GM12801 (cell line): ENCODE measurements around the gene A1BG.

Experiments used
- TF ChIP-seq, protein P1 (sequence below): IDR thresholded peaks from one replicate; pipeline ENCODE4 v1.5.1; 2011; ENCODE audit warnings: control low read depth; ENCODE audit not compliant: insufficient read length; ENCODE audit errors: extremely low read depth

A1BG gene

DNA sequence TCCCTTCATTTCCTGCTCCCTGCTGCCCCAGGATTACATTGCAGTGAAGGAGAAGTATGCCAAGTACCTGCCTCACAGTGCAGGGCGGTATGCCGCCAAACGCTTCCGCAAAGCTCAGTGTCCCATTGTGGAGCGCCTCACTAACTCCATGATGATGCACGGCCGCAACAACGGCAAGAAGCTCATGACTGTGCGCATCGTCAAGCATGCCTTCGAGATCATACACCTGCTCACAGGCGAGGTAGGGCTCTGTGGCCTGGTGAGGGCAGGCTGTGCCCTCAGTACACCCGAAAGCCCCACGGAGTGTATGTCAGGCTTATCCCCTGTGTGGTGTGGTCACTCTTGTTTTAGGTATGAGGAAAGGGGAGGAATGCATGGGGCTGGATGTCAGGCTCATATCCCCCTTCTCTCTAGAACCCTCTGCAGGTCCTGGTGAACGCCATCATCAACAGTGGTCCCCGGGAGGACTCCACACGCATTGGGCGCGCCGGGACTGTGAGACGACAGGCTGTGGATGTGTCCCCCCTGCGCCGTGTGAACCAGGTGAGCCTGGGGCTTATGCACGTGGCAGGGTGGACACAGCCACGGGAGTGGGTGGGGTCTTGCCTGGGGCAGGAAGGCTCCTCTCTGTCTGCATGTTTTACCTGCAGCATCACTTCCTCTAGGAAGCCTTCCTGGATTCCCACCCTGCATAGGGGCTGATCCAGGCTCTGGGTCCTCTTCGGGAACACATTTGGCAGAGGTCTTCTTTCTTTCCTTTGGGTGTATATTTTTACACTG lies 39.8 kb upstream of the A1BG start:
- TF ChIP-seq, protein P1, sequence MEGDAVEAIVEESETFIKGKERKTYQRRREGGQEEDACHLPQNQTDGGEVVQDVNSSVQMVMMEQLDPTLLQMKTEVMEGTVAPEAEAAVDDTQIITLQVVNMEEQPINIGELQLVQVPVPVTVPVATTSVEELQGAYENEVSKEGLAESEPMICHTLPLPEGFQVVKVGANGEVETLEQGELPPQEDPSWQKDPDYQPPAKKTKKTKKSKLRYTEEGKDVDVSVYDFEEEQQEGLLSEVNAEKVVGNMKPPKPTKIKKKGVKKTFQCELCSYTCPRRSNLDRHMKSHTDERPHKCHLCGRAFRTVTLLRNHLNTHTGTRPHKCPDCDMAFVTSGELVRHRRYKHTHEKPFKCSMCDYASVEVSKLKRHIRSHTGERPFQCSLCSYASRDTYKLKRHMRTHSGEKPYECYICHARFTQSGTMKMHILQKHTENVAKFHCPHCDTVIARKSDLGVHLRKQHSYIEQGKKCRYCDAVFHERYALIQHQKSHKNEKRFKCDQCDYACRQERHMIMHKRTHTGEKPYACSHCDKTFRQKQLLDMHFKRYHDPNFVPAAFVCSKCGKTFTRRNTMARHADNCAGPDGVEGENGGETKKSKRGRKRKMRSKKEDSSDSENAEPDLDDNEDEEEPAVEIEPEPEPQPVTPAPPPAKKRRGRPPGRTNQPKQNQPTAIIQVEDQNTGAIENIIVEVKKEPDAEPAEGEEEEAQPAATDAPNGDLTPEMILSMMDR, result no peak

DNA sequence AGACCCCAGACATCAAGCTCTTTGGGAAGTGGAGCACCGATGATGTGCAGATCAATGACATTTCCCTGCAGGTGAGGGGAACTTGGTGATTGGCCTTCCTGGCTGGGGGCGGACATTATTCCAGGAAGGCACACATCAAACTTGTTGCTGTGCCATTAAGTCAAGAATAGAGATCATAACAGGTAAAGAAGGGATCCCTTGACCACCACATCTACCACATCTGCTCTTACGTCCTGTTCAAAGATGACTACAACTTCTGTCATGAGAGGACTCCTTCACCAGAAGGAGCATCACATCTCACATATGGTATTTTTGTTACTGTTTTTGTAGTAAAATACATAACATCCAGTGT lies 34.9 kb upstream of the A1BG start:
- TF ChIP-seq, protein P1, result no peak

DNA sequence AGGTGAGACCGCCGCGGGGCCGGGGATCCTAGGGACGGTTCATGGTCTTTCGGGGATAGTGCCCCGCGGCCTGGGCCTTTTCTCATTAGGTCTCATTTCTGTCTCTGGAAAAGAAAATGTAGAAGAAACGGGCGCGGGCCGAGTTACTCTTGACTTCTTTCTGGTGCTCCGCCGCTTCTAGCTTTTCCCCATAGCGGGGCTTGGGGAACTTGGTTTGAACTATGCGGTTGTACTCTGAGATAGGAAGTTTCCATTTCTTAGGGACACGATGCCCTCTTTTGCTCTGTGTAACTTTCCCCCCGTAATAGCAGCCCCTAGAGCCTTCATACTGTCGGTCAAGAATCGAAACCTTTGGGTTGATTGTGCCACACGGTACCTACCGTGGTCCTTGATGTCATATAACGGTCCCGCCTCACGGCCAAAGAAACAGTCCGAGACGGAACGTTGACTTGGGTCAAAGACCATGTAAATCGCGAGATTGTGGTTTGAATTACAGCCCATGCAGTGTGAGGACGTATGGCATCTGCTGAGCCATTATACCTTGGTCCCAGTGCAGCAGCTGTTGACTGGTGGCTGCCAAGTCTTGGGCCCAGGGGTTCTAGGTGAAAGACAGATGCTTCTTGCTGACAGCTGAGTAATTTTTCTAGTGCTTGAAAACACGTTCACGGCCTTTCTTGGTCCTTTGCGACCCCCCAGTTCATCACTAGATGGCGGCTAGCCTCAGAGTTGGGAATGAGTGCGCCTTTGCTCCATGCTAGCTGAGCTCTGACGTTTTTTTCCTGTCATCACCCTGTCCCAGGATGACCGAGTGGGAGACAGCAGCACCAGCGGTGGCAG lies 34.3 kb upstream of the A1BG start:
- TF ChIP-seq, protein P1, result no peak

DNA sequence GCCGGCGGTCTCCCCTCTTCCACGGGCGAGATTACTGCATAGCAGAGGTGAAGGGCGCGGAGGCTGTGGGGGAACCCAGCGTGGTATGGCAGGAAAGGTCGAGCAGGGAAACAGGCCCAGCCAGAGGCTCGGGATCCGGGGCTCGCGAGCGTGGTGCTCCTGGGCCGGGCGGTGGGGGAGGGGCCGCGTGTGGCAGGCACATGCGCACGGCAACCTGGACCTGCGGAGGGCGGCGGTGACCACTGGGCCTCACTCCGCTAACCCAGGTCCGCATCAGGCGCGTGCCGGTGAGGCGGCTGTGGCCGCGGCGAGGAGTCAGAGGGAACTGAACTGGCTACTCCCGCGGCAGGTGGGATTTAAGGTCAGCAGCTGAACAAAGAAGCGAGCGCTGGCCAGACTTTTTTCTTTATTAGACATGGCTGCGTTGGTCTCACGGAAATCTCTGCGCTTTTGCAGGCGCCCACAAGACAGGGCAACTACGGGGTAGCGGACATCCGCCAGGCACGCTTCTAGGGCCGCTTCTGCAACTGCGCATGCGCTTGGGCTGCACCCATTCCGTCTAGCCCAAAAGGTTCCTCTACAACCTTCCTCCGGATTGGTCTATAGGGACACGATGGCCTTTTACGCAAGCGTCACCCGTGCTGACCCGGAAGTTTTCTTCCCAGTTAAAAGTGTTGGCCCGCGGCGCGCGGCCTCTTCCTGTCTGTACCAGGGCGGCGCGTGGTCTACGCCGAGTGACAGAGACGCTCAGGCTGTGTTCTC lies 33.5 kb upstream of the A1BG start, which contains the start of gene RPS5:
RPS5 (plus strand) TSS at position 694 of the 762 bp plus-strand sequence. CDS start 869 bp downstream, outside the sequence.
- TF ChIP-seq, protein P1, result no peak

DNA sequence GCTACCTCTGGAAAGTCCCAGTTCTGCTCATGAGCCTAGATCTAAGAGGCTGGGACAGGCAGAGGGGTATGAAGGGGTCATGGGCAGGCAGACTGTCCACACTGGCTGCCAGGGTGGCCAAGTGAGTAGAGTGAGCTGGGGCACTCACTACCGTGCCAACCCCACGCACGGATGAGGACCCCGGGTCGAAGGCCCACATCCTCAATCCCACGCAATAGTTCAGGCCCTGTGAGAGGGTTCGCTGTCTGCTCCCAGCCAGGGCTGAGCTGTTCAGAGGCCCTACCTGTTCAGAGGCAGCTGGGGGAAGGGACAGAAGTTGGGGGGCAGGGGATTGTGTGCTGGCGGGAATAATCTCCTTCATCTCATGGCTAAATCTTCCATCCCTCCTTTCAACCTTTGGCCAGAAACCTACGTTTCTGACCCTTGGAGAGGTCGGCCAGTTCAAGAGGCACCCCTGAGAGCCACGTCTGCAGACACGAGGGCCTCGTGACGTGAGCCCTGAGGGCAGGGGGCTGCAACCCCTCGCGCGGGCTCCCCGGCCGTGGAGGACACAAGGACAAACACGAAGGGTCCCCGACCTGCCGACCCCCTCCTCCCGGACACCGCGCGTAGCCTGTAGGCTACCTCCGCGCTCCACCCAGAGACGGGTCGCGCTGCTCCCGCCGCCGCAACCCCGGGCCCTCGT lies 32.7 kb upstream of the A1BG start:
- TF ChIP-seq, protein P1, result no peak

DNA sequence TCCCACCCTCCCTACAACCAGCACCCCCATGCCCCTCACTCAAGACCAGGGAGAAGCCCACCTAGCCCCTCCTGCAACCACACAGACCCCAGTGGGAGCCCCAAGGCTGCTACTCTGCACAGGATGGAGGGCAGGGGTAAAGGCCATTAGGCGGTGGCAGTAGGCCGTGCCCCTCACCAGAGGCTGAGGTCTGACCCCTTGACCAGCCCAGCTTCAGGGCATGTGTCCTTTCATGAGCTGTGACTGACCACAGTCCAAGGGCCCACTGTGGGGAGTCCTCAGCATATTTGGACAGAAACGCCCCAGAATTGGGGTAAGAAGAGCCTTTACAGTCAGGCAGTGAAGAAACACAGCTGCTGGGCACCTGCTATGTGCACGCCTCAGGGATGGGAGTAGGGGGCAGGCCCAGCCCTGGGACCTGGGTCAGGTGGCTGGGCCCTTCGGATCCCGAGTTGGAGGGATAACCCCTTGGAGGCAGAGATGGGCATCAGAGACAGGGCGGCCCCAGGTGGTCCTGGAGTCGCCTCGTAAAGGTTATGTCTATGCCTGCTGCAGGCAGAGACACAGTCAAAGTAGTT lies 32.1 kb upstream of the A1BG start:
- TF ChIP-seq, protein P1, result no peak
